Neuronal stem cell (in vitro differentiated cells): ENCODE data around the gene TAF6.
A peak's percentile ranks its signal among the peaks of the same experiment; 100 is the strongest.

ENCODE experiments used
- DNase-seq: peaks from one replicate; pipeline ENCODE4 v3.0.0-alpha.2; 2013; ENCODE audit warnings: low spot score
- H2AFZ ChIP-seq: one replicate; pipeline ENCODE4 v1.6.1; 2013; ENCODE audit warnings: mild to moderate bottlenecking, low read length, inconsistent platforms
- H2AK5ac ChIP-seq: 2 replicates; pipeline ENCODE4 v1.6.1; 2013; ENCODE audit warnings: low read depth, mild to moderate bottlenecking, inconsistent platforms, low read length, moderate library complexity, mixed read lengths
- H2BK120ac ChIP-seq: 2 replicates; pipeline ENCODE4 v1.6.1; 2013; ENCODE audit warnings: low read depth, mild to moderate bottlenecking, inconsistent platforms, low read length, moderate library complexity, mixed read lengths
- H2BK12ac ChIP-seq: one replicate; pipeline ENCODE4 v1.6.1; 2013; ENCODE audit warnings: low read length, inconsistent platforms
- H2BK15ac ChIP-seq: 2 replicates; pipeline ENCODE4 v1.6.1; 2013; ENCODE audit warnings: mild to moderate bottlenecking, low read length, inconsistent platforms, mixed read lengths
- H2BK5ac ChIP-seq: one replicate; pipeline ENCODE4 v1.6.1; 2013; ENCODE audit warnings: inconsistent platforms, mild to moderate bottlenecking, low read length, moderate library complexity
- H3K14ac ChIP-seq: one replicate; pipeline ENCODE4 v1.6.1; 2013; ENCODE audit warnings: low read length, inconsistent platforms
- H3K18ac ChIP-seq: 2 replicates; pipeline ENCODE4 v1.6.1; 2013; ENCODE audit warnings: low read length, inconsistent platforms
- H3K23ac ChIP-seq: 2 replicates; pipeline ENCODE4 v1.6.1; 2013; ENCODE audit warnings: low read depth, mild to moderate bottlenecking, mixed read lengths, low read length, inconsistent platforms; ENCODE audit not compliant: poor library complexity
- H3K27ac ChIP-seq: replicated peaks from 3 replicates; pipeline ENCODE4 v1.5.1; 2013; ENCODE audit warnings: low read length, inconsistent platforms
- H3K27me3 ChIP-seq, 3 experiments: 2 replicates each; pipeline ENCODE4 v1.6.1; 2013; ENCODE audit warnings: low read length in 3 of 3, mild to moderate bottlenecking in 2 of 3, inconsistent platforms in 1 of 3, low read depth in 1 of 3, mixed read lengths in 1 of 3, moderate library complexity in 1 of 3; ENCODE audit not compliant: control insufficient read depth in 3 of 3, insufficient read depth in 3 of 3
- H3K36me3 ChIP-seq, 2 donors: replicated peaks in 1 of 2; 2 replicates each; pipeline ENCODE4 v1.6.1; 2013; ENCODE audit warnings: low read length in 2 of 2; ENCODE audit not compliant: control insufficient read depth in 2 of 2, insufficient read depth in 2 of 2
- H3K4ac ChIP-seq: 2 replicates; pipeline ENCODE4 v1.6.1; 2013; ENCODE audit warnings: inconsistent platforms, mild to moderate bottlenecking, low read length, moderate library complexity
- H3K4me1 ChIP-seq, 2 donors: 1 replicate in 1 of 2; 2 replicates in 1 of 2; pipeline ENCODE4 v1.6.1; 2013; ENCODE audit warnings: low read length in 2 of 2, low read depth in 1 of 2; ENCODE audit not compliant: control insufficient read depth in 2 of 2, insufficient read depth in 1 of 2
- H3K4me2 ChIP-seq: one replicate; pipeline ENCODE4 v1.6.1; 2013; ENCODE audit warnings: mild to moderate bottlenecking, low read length, inconsistent platforms; ENCODE audit not compliant: insufficient read depth, poor library complexity, severe bottlenecking
- H3K4me3 ChIP-seq, 2 donors: 2 replicates each; pipeline ENCODE4 v1.5.1; 2013; ENCODE audit warnings: low read length in 2 of 2, mild to moderate bottlenecking in 2 of 2, inconsistent platforms in 1 of 2, moderate library complexity in 1 of 2
- H3K79me1 ChIP-seq: one replicate; pipeline ENCODE4 v1.6.1; 2013; ENCODE audit warnings: low read depth, mild to moderate bottlenecking, inconsistent platforms, low read length, moderate library complexity
- H3K9ac ChIP-seq: one replicate; pipeline ENCODE4 v1.6.1; 2013; ENCODE audit warnings: mild to moderate bottlenecking, low read depth, low read length, inconsistent platforms; ENCODE audit not compliant: poor library complexity
- H3K9me3 ChIP-seq, 2 donors: replicated peaks in 1 of 2; 2 replicates each; pipeline versions ENCODE3 to v1.6.1; 2013; ENCODE audit warnings: low read length in 2 of 2, mild to moderate bottlenecking in 2 of 2, inconsistent platforms in 1 of 2, low read depth in 1 of 2, mixed read lengths in 1 of 2, moderate library complexity in 1 of 2; ENCODE audit not compliant: control insufficient read depth in 2 of 2, insufficient read depth in 1 of 2
- H4K8ac ChIP-seq: one replicate; pipeline ENCODE4 v1.6.1; 2013; ENCODE audit warnings: low read depth, mild to moderate bottlenecking, inconsistent platforms, low read length, moderate library complexity
- H4K91ac ChIP-seq: one replicate; pipeline ENCODE4 v1.6.1; 2013; ENCODE audit warnings: low read length, low read depth, mild to moderate bottlenecking, inconsistent platforms; ENCODE audit not compliant: poor library complexity
- WGBS, 2 donors: extraction: QIAGEN DNeasy Blood & Tissue Kit; methylation state at CpG; one replicate each; pipeline ENCODE4 v1.1.7; 2013; ENCODE audit warnings: missing lambda C conversion rate in 2 of 2, mixed read lengths in 1 of 2; ENCODE audit not compliant: insufficient read length in 2 of 2, insufficient replicate concordance in 1 of 2; ENCODE audit errors: extremely low coverage in 2 of 2; 5-methylcytosine and 5-hydroxymethylcytosine counted together

Gene TAF6

GRCh38 chr7:100159099-100159623 is 40.0 kb upstream of the TAF6 start:
- H3K9me3 ChIP-seq: no peaks in the 10 kb centered on the region
- peak overlapping the region; percentile 88 for H2AFZ ChIP-seq
- H3K27ac ChIP-seq: peak overlapping the region; percentile 63
- H3K18ac ChIP-seq: peak overlapping the region; percentile 24
- H3K36me3 ChIP-seq: peaks cover 19 to 34% of the 10 kb centered on the region in 2 donors
- no peak overlapping the region for H3K9ac ChIP-seq
- no peak overlapping the region for H2BK5ac ChIP-seq
- H3K4me2 ChIP-seq: peak overlapping the region; percentile 92
- H3K27me3 ChIP-seq: no peaks in the 10 kb centered on the region
- H2BK15ac ChIP-seq: no peak overlapping the region
- peaks cover 5% of the 10 kb centered on the region for H3K79me1 ChIP-seq
- H3K4ac ChIP-seq: no peak overlapping the region
- no peak for DNase-seq
- H4K91ac ChIP-seq: no peak overlapping the region
- no peak overlapping the region for H4K8ac ChIP-seq
- no peak overlapping the region for H3K23ac ChIP-seq
- H2AK5ac ChIP-seq: no peak overlapping the region
- no peak overlapping the region for H2BK12ac ChIP-seq
- H2BK120ac ChIP-seq: no peak overlapping the region
- peak overlapping the region; percentile 16 to 87 for H3K4me3 ChIP-seq
- H3K14ac ChIP-seq: no peak overlapping the region
- whole genome bisulfite sequencing, 2 donors: no CpG with 5 or more reads among the region's 7 CpGs
- H3K4me1 ChIP-seq: peaks cover 5 to 11% of the 10 kb centered on the region in 2 donors

DNA sequence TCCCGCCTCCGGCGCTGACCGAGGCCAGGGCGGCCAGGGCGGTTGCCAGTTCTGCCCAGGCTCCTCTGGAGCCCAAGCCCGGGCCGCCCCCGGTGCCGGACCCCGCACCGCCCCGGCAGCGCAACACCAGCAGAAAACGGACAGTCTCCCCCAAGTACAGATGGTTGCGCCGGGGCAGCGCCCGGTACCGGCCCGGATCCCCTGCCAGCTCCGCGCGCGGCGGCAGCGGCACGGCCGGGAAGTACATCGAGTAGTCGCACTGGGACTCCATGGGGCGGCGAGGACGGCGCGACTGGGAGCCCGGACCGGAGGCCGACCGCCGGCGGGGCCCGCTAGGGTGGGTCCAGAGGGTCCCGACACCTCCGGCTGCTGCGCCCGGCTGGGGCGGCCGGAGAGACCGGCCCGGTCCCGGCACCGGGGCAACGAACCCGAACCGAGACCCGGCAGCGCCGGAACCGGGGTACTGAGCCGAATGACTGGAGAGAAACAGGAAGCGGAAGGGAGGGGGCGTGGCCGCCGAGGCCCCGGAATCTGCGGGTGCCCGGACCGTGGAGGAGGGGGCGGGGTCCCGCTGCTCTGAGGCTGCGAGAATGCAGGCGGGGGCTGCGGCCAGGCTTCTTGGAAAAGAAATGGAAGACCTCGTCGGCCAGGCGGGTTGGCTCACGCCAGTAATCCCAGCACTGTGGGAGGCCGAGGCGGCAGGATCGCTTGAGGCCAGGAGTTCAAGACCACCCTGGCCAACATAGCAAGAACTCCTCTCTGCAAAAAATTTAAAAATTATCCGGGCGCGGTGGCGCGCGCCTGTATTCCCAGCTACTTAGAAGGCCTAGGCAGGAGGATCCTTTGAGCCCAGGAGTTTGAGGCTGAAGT is 39.3 kb upstream of the TAF6 start, which contains the start of gene TRAPPC14:
Gene TRAPPC14, minus strand, starts transcription at position 495 of the 870 bp plus-strand sequence. Its CDS starts 224 bp downstream, at position 271.
- peak; percentile 87 for DNase-seq
- H2BK5ac ChIP-seq: peak within 1 kb of the TSS; percentile 55
- peak within 1 kb of the TSS; percentile 87 for H3K23ac ChIP-seq
- H3K9ac ChIP-seq: peak within 1 kb of the TSS; percentile 89
- no peak within 1 kb of the TSS for H2BK15ac ChIP-seq
- peaks cover 5 to 11% of the 10 kb centered on the region in 2 donors for H3K4me1 ChIP-seq
- H3K4me2 ChIP-seq: peak within 1 kb of the TSS; percentile 92
- H3K79me1 ChIP-seq: peaks cover 5% of the 10 kb centered on the region
- no peak within 1 kb of the TSS for H4K8ac ChIP-seq
- peak within 1 kb of the TSS; percentile 1 for H3K4ac ChIP-seq
- H3K27me3 ChIP-seq: no peaks in the 10 kb centered on the region
- peaks cover 24 to 41% of the 10 kb centered on the region in 2 donors for H3K36me3 ChIP-seq
- no peaks in the 10 kb centered on the region for H3K9me3 ChIP-seq
- H4K91ac ChIP-seq: no peak within 1 kb of the TSS
- no peak within 1 kb of the TSS for H3K14ac ChIP-seq
- H3K27ac ChIP-seq: peak within 1 kb of the TSS; percentile 63
- peak within 1 kb of the TSS; percentile 69 for H2AK5ac ChIP-seq
- H2AFZ ChIP-seq: peak within 1 kb of the TSS; percentile 88
- WGBS, 2 donors: no CpG with 5 or more reads among the region's 87 CpGs
- no peak within 1 kb of the TSS for H2BK12ac ChIP-seq
- H3K4me3 ChIP-seq: peak within 1 kb of the TSS; percentile 87 to 97
- H2BK120ac ChIP-seq: no peak within 1 kb of the TSS
- peak within 1 kb of the TSS; percentile 86 for H3K18ac ChIP-seq

GRCh38 chr7:100157334-100158228 is 38.4 kb upstream of the TAF6 start:
- H3K9ac ChIP-seq: peak overlapping the region; percentile 89
- H3K36me3 ChIP-seq: peaks cover 24 to 50% of the 10 kb centered on the region in 2 donors
- H2BK12ac ChIP-seq: no peak overlapping the region
- H3K9me3 ChIP-seq: no peaks in the 10 kb centered on the region
- H3K4ac ChIP-seq: peak overlapping the region; percentile 1
- H3K23ac ChIP-seq: peak overlapping the region; percentile 46
- peaks cover 5 to 11% of the 10 kb centered on the region in 2 donors for H3K4me1 ChIP-seq
- H2BK120ac ChIP-seq: no peak overlapping the region
- H2AFZ ChIP-seq: peak overlapping the region; percentile 88
- H3K79me1 ChIP-seq: peaks cover 5% of the 10 kb centered on the region
- no peaks in the 10 kb centered on the region for H3K27me3 ChIP-seq
- no peak overlapping the region for H4K91ac ChIP-seq
- H2BK15ac ChIP-seq: no peak overlapping the region
- peak overlapping the region; percentile 92 for H3K4me2 ChIP-seq
- no peak overlapping the region for H4K8ac ChIP-seq
- no peak overlapping the region for H3K14ac ChIP-seq
- peak overlapping the region; percentile 87 to 97 for H3K4me3 ChIP-seq
- H3K27ac ChIP-seq: no peak overlapping the region
- peak overlapping the region; percentile 55 for H2BK5ac ChIP-seq
- no CpG with 5 or more reads among the region's 32 CpGs for WGBS, 2 donors
- H2AK5ac ChIP-seq: no peak overlapping the region
- H3K18ac ChIP-seq: no peak overlapping the region
- no peak for DNase-seq
